ENCODE data around the gene PIGH. TPM values are rescaled to one million over a fixed set of nuclear protein-coding genes. Genes with fewer than 3 reads are reported as not detected.
"Not testable (repeated sequence)": the region's sequence is repeated elsewhere in the genome, so short reads cannot be mapped to it uniquely, and the experiment has no call there.

PIGH gene
- total RNA-seq, 1 donor from 2014 or later, result 21.6 TPM

DNA sequence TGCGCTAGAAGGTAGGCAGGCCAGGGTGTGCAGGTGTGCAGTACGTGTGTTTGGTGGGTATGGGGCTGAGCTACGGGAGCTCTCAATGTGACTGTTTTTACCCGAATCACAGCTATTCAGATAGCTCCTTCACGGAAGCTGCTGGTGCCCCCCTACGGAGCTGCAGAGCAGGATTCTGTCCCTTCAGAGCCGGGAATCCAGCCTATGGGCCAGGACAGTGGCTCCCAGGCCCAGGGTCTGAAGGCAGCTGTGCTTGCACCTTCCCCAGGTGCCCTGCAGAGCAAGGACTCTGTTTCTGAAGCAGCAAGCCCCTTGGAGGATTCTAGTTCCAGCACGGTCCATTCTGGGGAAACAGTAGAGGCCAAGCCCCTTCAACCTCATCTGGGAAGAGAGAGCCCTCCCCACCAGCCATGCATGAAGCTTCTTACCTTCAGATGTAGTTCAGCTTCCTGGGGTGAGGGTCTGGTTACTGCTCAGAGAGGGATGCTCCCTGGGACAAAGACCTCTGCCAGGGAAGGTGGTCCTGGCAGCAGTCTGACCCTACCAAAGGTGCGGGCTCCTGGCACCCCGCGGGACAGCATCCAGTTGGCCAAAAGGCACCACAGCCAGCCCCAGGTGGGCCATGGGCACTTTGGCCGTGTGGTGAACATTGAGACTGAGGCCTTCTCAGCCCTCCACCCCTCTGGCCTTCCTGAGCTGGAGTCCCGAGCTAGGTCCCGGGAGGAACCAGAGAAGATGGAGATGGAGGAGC is 37.9 kb downstream of the PIGH start:
- intact Hi-C loops (cut with DNase I), result no loop called here
- peak; percentile 30 for DNase-seq (ENCODE audit: low spot score)
- no peak for ATAC-seq

DNA sequence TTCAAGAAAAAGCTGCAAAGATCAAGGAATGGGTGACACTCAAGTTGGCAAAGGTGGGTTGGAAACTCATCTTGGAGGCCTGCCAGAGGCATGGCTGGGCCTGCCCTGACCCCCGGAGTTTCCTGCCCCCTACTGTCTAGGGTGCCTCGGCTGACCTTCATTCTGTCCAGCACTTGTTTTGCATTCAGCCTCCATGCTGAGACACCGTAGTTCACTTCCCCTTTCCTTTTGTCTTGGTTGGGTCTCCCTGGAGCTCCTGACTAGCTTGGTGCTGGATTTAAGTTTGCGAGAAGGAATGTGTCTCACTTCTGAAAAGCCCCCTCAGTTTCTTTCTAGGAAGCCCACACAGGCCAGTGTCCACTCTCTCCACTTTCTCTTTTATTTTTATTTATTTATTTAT is 40.4 kb downstream of the PIGH start:
- DNase-seq (ENCODE audit: low spot score), result peak; percentile 23
- no peak for ATAC-seq
- intact Hi-C loops (cut with DNase I), result no loop called here

DNA sequence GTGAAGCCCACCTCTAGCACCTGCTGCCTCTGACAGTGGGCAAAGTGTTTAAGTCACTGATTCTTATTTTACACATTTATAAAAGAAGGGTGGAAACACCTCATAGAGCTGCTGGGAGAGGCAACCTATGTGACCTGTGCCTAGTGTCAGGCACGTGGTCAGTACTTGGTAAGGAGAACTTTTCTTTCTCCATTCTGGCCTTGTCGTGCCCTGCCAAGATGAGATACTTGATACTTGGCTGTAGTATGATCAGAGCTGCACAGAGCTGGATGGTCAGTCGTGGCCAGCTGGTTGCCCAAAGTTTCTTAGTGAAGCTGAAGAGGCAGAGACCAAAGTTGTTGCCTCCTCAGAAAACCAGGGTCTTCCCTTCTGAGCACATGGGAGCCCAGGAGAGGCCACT is 42.4 kb downstream of the PIGH start:
- DNase-seq (ENCODE audit: low spot score) (peak; percentile 34), ATAC-seq (no peak)
- intact Hi-C loops (cut with DNase I), result no loop called here

DNA sequence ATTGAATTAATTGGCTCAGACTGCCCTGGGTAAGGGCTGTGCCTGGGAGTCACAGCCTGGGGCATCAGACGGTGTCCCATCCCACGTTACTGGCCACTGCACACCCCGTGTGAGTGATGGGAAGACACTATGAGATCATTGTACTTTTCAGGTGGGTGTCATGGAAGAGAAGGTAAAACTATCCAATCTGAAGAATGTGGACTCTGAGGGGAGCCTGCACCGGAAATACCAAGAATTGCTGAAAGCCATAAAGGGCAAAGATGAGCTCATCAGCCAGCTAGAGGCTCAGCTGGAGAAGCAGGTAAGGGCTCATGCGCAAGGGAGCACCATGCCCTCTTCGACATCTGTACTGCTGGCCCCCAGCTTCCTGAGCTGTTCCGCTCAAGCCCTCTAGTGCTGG is 43.0 kb downstream of the PIGH start:
- ATAC-seq, result no peak
- DNase-seq (ENCODE audit: low spot score), result no peak
- intact Hi-C loops (cut with DNase I), result no loop called here

DNA sequence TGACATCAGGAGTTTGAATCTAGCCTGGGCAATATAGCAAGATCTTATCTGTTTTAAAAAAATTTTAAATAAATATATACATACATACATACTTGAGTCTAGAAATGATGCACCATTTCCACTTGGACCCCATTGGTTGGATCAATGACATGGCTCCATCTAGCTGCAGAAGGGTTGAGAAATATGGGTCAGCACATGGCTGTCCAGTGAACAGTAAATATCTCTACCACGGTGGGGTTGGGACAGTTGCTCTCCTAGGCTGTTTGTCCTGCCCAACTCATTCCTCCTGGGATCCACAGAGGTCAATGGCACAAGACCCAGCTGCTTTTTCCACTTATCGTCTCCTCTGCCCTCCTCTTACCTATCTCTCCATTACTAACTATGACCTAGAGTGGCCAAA is 43.4 kb downstream of the PIGH start:
- intact Hi-C loops (cut with DNase I), result no loop called here
- ATAC-seq (no peak), DNase-seq (ENCODE audit: low spot score) (no peak)

DNA sequence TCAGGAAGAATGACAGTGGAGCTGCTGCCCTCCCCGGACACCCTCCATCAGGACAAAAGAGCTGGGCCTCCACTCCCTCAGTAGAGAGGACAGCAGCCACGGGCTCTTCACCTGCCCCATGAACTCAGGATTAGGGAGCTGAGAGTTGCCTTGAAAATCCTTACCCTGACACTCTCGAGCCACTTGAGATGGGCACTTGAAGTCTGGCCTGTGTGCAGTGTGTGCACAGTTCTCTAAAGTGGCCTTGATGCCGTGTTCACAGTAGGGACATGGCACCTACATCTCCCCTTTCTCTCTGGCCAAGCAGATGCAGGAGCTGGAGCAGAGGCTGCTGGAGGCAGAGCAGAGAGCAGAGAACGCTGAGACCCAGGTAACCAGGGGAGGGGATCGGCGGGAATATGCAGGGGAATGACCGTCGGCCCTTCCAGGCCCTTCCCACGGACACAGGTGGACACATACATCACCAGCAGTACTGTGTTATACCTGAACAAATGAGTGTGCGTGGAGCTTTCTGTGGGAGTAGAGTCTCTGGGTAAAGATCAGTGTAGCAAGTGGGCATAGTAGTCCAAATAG is 44.5 kb downstream of the PIGH start:
- DNase-seq (ENCODE audit: low spot score) (peak; percentile 31), ATAC-seq (no peak)
- intact Hi-C loops (cut with DNase I), result no loop called here

DNA sequence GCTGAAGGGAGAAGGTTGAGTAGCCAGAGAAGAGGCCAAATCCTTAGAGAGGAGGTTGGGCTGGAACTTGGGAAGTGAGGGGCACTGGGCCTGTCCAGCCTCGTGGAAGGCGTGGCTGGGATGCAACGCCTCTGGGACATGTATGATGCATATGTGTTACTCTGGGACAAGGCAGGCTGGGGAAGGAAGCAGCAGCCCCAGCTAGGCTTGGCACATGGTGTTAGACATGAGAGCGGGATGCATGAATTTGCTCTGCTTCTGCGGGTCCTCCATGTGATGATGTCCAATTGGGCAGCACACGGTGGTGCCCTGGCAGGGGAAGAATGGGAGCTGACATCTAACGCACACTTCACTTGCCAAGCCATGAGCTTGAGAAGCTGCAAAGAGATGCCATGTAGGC is 45.7 kb downstream of the PIGH start:
- intact Hi-C loops (cut with DNase I), result no loop called here

DNA sequence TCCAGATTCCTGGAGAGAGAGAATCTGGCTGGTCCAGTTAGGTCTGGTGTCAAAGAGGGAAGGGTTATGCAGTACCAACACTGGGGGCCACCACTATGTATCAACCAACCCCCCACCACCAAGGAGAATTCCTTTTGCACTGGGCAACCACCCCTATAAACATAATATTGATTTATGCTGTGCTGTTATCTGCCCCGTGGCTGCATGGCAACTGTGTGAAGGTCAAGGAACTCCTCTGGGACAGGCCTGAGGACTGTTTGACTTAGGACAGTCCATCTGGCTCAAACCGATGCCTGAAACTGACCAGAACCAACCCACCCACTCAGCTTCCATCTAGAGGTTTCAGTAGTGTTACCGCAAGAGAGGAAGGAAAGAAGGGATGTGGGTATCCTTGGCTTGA is 46.5 kb downstream of the PIGH start:
- intact Hi-C loops (cut with DNase I), result no loop called here
- DNase-seq (ENCODE audit: low spot score) (peak; percentile 6), ATAC-seq (no peak)

More for the DNA sequence above, 45.7 kb downstream of the PIGH start:
- peak; percentile 25 for DNase-seq (ENCODE audit: low spot score)
- ATAC-seq, result no peak

DNA sequence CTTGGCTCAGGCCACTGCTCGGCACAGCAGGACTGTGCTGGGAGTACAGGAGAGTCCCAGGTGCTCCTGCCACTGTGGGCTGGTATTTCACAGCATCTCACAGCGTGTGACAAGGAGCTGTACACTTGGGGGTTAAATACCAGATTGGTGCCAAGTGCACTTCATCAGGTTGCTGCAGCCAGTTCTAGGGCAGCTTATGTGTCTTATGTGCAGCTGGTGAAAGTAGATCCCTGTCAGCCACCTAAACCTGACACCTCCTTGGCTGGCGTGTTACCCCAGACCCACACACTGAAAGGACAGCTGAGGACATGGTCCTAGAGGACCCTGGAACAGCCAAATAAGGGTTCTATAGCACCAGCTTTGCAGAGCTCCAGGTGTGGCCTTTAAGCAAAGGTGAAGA is 48.1 kb downstream of the PIGH start:
- DNase-seq (ENCODE audit: low spot score), result peak; percentile 35
- intact Hi-C loops (cut with DNase I), result no loop called here
- ATAC-seq, result no peak

DNA sequence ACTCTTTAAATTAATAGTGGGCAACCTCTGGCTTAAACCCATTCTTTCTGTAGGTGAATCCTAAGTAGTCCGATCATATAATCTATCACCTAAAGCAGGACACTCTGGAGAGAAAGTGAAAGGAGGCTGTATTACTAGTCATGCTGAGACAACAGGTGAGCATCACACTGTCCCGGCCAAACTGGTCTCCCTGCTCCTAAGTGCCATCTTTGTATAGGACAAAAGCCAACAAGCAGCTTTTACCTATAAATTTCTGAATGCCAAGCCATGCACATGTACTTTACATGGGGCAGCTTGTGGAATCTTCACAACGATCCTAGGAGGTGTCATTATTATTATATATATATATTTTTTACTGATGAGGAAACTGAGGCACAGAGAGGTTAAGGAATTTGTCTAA is 48.9 kb downstream of the PIGH start:
- ATAC-seq (no peak), DNase-seq (ENCODE audit: low spot score) (peak; percentile 12)
- intact Hi-C loops (cut with DNase I), result no loop called here

DNA sequence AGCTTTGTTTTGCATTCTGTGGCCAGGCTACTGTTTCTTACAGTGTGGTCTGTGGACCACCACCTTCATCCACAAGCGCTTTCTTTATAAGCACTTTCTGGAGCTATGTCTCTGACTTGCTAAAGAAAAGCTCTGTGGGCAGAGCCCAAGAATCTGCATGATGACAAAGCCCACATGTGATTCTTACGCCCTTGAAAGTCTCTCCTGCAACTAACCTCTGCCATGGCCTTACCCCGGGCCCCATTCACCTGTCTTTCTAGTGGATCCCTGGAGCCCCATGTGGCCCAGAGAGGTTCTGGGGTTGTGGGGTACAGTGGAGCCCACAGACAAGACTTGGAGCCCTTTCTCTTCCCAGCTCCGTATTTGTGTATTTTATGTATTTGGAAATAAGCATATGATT is 50.3 kb downstream of the PIGH start:
- ATAC-seq (no peak), DNase-seq (ENCODE audit: low spot score) (peak; percentile 6)
- intact Hi-C loops (cut with DNase I), result no loop called here

DNA sequence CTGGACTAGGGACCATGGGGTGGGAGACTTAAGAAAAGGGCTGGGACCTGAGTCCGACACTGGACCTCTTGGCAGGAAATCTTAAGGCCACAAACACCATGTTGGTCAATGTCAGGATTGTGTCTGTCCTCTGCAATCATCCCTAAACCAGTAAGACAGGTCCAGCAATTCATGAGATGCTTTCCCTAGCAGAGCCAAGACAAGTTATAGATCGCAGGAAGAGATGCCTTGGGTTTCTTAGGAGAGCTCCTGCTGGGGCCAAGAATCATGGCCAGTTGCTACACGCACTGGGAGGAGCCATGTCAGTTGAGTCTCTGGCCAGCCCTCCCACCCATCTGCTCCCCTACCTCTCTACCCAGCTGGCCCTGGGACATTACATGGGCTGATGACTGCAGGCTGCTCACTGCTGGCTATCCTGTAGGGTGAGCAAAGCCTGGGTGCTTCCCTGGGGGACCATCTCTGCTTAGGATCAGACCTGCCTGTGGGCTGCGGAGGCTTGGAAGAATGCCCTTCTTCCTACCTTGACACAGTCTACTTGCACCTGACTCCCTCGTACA is 52.8 kb downstream of the PIGH start:
- DNase-seq (ENCODE audit: low spot score), result peak; percentile 22
- no peak for ATAC-seq
- intact Hi-C loops (cut with DNase I), result no loop called here

DNA sequence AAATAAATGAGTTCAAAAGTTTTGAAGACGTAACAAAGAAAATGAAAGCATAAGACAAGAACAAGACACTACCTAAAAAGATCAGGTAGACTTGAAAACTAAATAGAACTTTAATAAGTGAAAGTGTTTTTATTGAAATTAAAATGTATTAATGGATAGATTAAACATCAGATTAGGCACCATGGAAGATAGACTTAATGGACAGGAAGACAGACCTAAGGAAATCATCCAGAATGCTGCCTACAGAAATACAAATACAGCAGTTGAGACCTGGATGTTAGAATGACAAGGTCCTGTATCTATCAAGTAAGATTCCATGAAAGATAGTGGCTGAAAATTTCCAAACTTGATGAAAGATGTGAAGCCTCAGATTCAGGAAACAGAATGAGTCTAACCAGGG is 55.5 kb downstream of the PIGH start:
- ATAC-seq (no peak), DNase-seq (ENCODE audit: low spot score) (no peak)
- intact Hi-C loops (cut with DNase I), result no loop called here

DNA sequence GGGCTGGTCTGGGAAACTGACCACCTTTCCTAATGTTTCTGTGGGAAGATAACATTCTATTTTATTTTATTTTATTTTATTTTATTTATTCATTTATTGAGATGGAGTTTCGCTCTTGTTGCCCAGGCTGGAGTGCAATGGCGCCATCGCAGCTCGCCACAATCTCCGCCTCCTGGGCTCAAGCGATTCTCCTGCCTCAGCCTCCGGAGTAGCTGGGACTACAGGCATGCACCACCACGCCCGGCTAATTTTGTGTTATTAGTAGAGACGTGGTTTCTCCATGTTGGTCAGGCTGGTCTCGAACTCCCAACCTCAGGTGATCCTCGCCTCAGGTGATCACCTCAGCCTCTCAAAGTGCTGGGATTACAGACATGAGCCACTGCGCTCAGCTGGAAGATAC is 57.4 kb downstream of the PIGH start:
- ATAC-seq; DNase-seq (ENCODE audit: low spot score); intact Hi-C loops (cut with DNase I): not testable (repeated sequence)

DNA sequence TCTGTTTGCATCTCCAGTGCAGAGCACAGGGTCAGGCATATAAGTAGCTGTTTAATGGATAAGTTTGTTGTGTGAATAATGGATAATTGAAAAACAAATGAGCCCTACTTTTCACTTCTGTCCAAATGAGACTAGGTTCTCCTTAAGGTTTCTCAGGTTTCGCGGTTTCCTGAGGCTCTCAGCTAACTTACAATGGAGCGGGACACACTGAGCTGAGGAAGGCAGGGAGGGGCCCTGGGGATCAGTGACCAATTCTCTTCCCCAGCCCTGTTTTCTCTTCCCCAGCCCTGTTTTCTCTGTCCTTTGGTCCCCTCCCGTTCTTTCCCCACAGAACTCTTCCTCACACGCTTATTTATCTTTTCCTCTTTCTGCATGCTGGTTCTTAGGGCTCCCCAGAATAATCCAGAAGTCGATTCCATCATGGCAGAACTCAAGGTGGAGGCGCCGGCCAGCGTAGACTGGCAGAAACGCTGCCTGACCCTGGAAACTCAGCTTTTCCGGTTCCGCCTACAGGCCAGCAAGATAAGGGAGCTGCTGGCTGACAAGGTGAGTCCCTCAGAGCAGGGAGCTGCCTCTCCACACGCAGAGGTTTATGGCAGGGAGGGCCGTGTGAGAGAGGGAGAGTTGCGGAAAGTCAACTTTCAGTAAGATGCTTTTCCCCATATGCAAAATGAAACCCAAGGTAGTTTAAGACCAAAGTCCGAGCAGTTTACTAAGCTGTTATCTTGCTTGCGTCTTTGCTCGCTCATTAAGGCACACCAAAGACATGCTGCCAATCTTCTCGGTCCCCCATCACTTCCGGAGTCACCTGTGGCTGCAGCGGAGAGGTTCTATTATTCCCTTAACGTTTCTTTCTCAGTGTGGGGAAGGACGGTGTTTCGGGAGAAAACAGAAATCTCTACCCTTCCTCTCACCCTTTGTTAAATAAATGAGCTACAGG is 58.4 kb downstream of the PIGH start:
- intact Hi-C loops (cut with DNase I), result no loop called here
- no peak for ATAC-seq

More for the DNA sequence above, 58.4 kb downstream of the PIGH start:
- DNase-seq (ENCODE audit: low spot score), result no peak

Other genes with a start within 250 kb of the PIGH start
- 46.0 TPM for gene ATP6V1D, start 240.5 kb downstream of the PIGH start, total RNA-seq
- 59.0 TPM for gene EIF2S1, start 239.9 kb downstream of the PIGH start, total RNA-seq
- gene PLEK2, start 188.1 kb downstream of the PIGH start, total RNA-seq, result 0.62 TPM
- 2.9 TPM for gene TMEM229B, start 111.5 kb downstream of the PIGH start, total RNA-seq
- 6.1 TPM for gene PLEKHH1, start 67.0 kb downstream of the PIGH start, total RNA-seq
- gene ARG2, start 19.7 kb upstream of the PIGH start, total RNA-seq, result 2.8 TPM
- gene VTI1B, start 74.4 kb upstream of the PIGH start, total RNA-seq, result 111 TPM
- 46.1 TPM for gene RDH11, start 95.5 kb upstream of the PIGH start, total RNA-seq
- gene RDH12, start 101.6 kb upstream of the PIGH start, total RNA-seq, result not detected
- 31.9 TPM for gene ZFYVE26, start 216.3 kb upstream of the PIGH start, total RNA-seq
- gene RAD51B, start 219.5 kb upstream of the PIGH start, total RNA-seq, result 30.4 TPM

Data from sciatic nerve (tissue), 2 donors.